ENCODE data around the gene DAND5. TPM values are rescaled to one million over a fixed set of nuclear protein-coding genes. Genes with fewer than 3 reads are reported as not detected.

Gene DAND5
- total and polyA plus RNA-seq, 9 of the 15 experiments (the other 6 are each of a cell fraction or from before 2014, with no cell fraction given): 0.22 to 0.83 (median 0.60) TPM

GRCh38 chr19:12985049-12985776 is 15.8 kb downstream of the DAND5 start (continued):
- TF ChIP-seq ZBTB11 (CRISPR knock-in tag; IDR thresholded peaks at IDR 0.05) (no peak), PURB (CRISPR knock-in tag; IDR thresholded peaks at IDR 0.05; ENCODE audit: low read depth) (no peak), NCOA4 (IDR thresholded peaks at IDR 0.05; ENCODE audit: partially characterized antibody) (no peak), ZSCAN29 (IDR thresholded peaks at IDR 0.05) (no peak), NFRKB (IDR thresholded peaks at IDR 0.05; ENCODE audit: low read depth) (no peak), ATF3 (IDR thresholded peaks at IDR 0.05) (no peak), ATF3 (CRISPR knock-in tag; conservative IDR thresholded peaks at IDR 0.05) (peak; percentile 51; the same call in 1 of the 2 replicates), C11orf30 (IDR thresholded peaks at IDR 0.05; ENCODE audit: low read depth) (no peak), NFYB (IDR thresholded peaks at IDR 0.05; ENCODE audit: extremely low read depth, insufficient read length) (no peak), GTF2F1 (IDR thresholded peaks at IDR 0.05; ENCODE audit: low read depth, low read length) (0 out of 2 replicates have a peak, but pooled peaks have one; percentile 41), ZNF316 (IDR thresholded peaks at IDR 0.05) (no peak), E2F3 (CRISPR knock-in tag; IDR thresholded peaks at IDR 0.05) (0 out of 2 replicates have a peak, but pooled peaks have one; percentile 27), ZNF12 (CRISPR knock-in tag; IDR thresholded peaks at IDR 0.05) (no peak), HDAC1 (IDR thresholded peaks at IDR 0.05) (peak in 1 of 2 experiments; percentile 97; a peak in 2 of 4 replicates), FOXA3 (CRISPR knock-in tag; conservative IDR thresholded peaks at IDR 0.05 in 1 of 2, IDR thresholded peaks at IDR 0.05 in 1 of 2) (peak in 1 of 2 experiments; percentile 87; a peak in 1 of 4 replicates), GATAD2B (IDR thresholded peaks at IDR 0.05; ENCODE audit: borderline replicate concordance) (no peak)
- TF ChIP-seq, protein P1, sequence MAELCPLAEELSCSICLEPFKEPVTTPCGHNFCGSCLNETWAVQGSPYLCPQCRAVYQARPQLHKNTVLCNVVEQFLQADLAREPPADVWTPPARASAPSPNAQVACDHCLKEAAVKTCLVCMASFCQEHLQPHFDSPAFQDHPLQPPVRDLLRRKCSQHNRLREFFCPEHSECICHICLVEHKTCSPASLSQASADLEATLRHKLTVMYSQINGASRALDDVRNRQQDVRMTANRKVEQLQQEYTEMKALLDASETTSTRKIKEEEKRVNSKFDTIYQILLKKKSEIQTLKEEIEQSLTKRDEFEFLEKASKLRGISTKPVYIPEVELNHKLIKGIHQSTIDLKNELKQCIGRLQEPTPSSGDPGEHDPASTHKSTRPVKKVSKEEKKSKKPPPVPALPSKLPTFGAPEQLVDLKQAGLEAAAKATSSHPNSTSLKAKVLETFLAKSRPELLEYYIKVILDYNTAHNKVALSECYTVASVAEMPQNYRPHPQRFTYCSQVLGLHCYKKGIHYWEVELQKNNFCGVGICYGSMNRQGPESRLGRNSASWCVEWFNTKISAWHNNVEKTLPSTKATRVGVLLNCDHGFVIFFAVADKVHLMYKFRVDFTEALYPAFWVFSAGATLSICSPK (IDR thresholded peaks at IDR 0.05; ENCODE audit: borderline replicate concordance): no peak
- TF ChIP-seq, protein P2, sequence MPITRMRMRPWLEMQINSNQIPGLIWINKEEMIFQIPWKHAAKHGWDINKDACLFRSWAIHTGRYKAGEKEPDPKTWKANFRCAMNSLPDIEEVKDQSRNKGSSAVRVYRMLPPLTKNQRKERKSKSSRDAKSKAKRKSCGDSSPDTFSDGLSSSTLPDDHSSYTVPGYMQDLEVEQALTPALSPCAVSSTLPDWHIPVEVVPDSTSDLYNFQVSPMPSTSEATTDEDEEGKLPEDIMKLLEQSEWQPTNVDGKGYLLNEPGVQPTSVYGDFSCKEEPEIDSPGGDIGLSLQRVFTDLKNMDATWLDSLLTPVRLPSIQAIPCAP (CRISPR knock-in tag; IDR thresholded peaks at IDR 0.05; ENCODE audit: borderline replicate concordance): no peak

Measured in K562 (cell line).